Left lung (tissue), 10 donors: ENCODE data around the gene TMEM167B. TPM values are rescaled to one million over a fixed set of nuclear protein-coding genes. Genes with fewer than 3 reads are reported as not detected.

Experiments
- ATAC-seq: fragments of 200-7000 bp; cut with Tn5 transposase; one replicate; pipeline ENCODE4 v1.9.1; 2020; ENCODE audit warnings: moderate library complexity
- DNase-seq, 4 donors: peaks; one replicate each; pipeline ENCODE4 v3.0.0-alpha.2; 2013 to 2020
- H3K27ac ChIP-seq, 2 donors: fragments of 200-600 bp; sonication (generic) in 1 of 2; one replicate each; pipeline versions ENCODE4 v1.5.0 to v1.8.0; 2020 to 2021
- H3K27me3 ChIP-seq, 2 donors: fragments of 200-600 bp; sonication (generic) in 1 of 2; one replicate each; pipeline versions ENCODE4 v1.5.0 to v1.8.0; 2020 to 2021
- H3K36me3 ChIP-seq, 2 donors: fragments of 200-600 bp; sonication (generic) in 1 of 2; one replicate each; pipeline versions ENCODE4 v1.5.0 to v1.8.0; 2020 to 2021
- H3K4me1 ChIP-seq, 2 donors: fragments of 200-600 bp; one replicate each; pipeline ENCODE4 v1.8.0; 2021
- H3K4me3 ChIP-seq, 2 donors: fragments of 200-600 bp; sonication (generic) in 1 of 2; one replicate each; pipeline versions ENCODE4 v1.5.0 to v1.8.0; 2020 to 2021; ENCODE audit warnings: mild to moderate bottlenecking in 1 of 2
- H3K9me3 ChIP-seq, 2 donors: fragments of 200-600 bp; sonication (generic) in 1 of 2; one replicate each; pipeline versions ENCODE4 v1.5.0 to v1.8.0; 2020 to 2021
- CTCF ChIP-seq, 2 donors: fragments of 200-600 bp; sonication (generic) in 1 of 2; IDR thresholded peaks; one replicate each; pipeline versions ENCODE4 v1.5.0 to v1.8.0; 2021; ENCODE audit warnings: antibody characterized with exemption in 2 of 2
- intact Hi-C, 2 donors: fragments of 100-400 bp; cut with DNase I; formaldehyde crosslinking; loops; one replicate each; pipeline versions ENCODE4 v1.11.2 to v1.14.2; 2022
- polyA plus RNA-seq, 6 donors: library from polyadenylated mRNA; unstranded; fragments of 120-200 nt; gene quantifications; one replicate each; pipeline ENCODE4 v1.2.1, GENCODE V29; 2013; ENCODE audit not compliant: insufficient read length in 6 of 6
- total RNA-seq, 2 donors: library from RNA; stranded (reverse); fragmentation: NEBNext Ultra II Directional; extraction: Animal tissue kit (Norgen Biotek cat#: 25700); gene quantifications; one replicate each; pipeline ENCODE4 v1.2.1, GENCODE V29; 2021
- donor health status: DM: no; HTN: yes; CAD: no.
- donor health status: DM: no; HTN: no; CAD: no.

The TMEM167B gene
- total and polyA plus RNA-seq, 8 donors = 33.5 to 47.2 (median 42.0) TPM

GRCh38 chr1:109067883-109068282 lies 22.7 kb upstream of the TMEM167B start:
- Histone ChIP-seq H3K4me3 (no peak overlapping the region), H3K4me1 (peaks cover 0 to 7% of the 10 kb centered on the region in 2 donors), H3K27ac (no peak overlapping the region), H3K9me3 (no peaks in the 10 kb centered on the region), H3K27me3 (no peaks in the 10 kb centered on the region), H3K36me3 (peaks cover 0 to 81% of the 10 kb centered on the region in 2 donors)
- ATAC-seq = no peak
- no peak for DNase-seq
- TF ChIP-seq CTCF (IDR thresholded peaks at IDR 0.05) = no peak
- intact Hi-C loops = no loop called here

- no peak overlapping the region for H3K27ac ChIP-seq
- H3K27me3 ChIP-seq = no peaks in the 10 kb centered on the region
- H3K9me3 ChIP-seq = no peaks in the 10 kb centered on the region
- intact Hi-C loops = no loop called here
- DNase-seq = no peak
- peaks cover 0 to 77% of the 10 kb centered on the region in 2 donors for H3K36me3 ChIP-seq
- H3K4me3 ChIP-seq = no peak overlapping the region
- H3K4me1 ChIP-seq = peaks cover 0 to 14% of the 10 kb centered on the region in 2 donors
- ATAC-seq = no peak
- no peak for TF ChIP-seq CTCF (IDR thresholded peaks at IDR 0.05)
These were observed 21.3 kb upstream of the TMEM167B start for GRCh38 chr1:109069294-109069693.

GRCh38 chr1:109075531-109076490 lies 14.8 kb upstream of the TMEM167B start, which contains the start of gene TAF13:
Gene TAF13 (minus strand): TSS chr1:109076003. CDS start chr1:109075947, 56 bp downstream.
- Histone ChIP-seq H3K4me3 (peak within 1 kb of the TSS; percentile 55 to 66), H3K27me3 (no peaks in the 10 kb centered on the region), H3K9me3 (no peaks in the 10 kb centered on the region), H3K27ac (peak within 1 kb of the TSS; percentile 93 to 96), H3K4me1 (peaks cover 9 to 31% of the 10 kb centered on the region in 2 donors), H3K36me3 (peaks cover 0 to 20% of the 10 kb centered on the region in 2 donors)
- intact Hi-C loops = no loop called here
- TF ChIP-seq CTCF (IDR thresholded peaks at IDR 0.05) = peak; percentile 17 to 55
- DNase-seq (peak; percentile 95 to 100 (median 96)), ATAC-seq (peak; percentile 100)

GRCh38 chr1:109078317-109078716 lies 12.2 kb upstream of the TMEM167B start:
- Histone ChIP-seq H3K36me3 (peaks cover 0 to 6% of the 10 kb centered on the region in 2 donors), H3K27me3 (no peaks in the 10 kb centered on the region), H3K4me1 (peaks cover 9 to 19% of the 10 kb centered on the region in 2 donors), H3K27ac (no peak overlapping the region), H3K9me3 (no peaks in the 10 kb centered on the region), H3K4me3 (no peak overlapping the region)
- DNase-seq (no peak), ATAC-seq (no peak)
- intact Hi-C loops = no loop called here
- no peak for TF ChIP-seq CTCF (IDR thresholded peaks at IDR 0.05)

GRCh38 chr1:109079240-109079622 lies 11.3 kb upstream of the TMEM167B start:
- H3K36me3 ChIP-seq = no peaks in the 10 kb centered on the region
- peaks cover 9 to 18% of the 10 kb centered on the region in 2 donors for H3K4me1 ChIP-seq
- DNase-seq = no peak
- no peak for TF ChIP-seq CTCF (IDR thresholded peaks at IDR 0.05)
- no peak for ATAC-seq
- H3K9me3 ChIP-seq = no peaks in the 10 kb centered on the region
- intact Hi-C loops = no loop called here
- peak overlapping the region in 1 of 2 donors; percentile 67 for H3K27ac ChIP-seq
- no peak overlapping the region for H3K4me3 ChIP-seq
- H3K27me3 ChIP-seq = no peaks in the 10 kb centered on the region
